ENCODE results near the gene PXK.

The PXK gene

DNA sequence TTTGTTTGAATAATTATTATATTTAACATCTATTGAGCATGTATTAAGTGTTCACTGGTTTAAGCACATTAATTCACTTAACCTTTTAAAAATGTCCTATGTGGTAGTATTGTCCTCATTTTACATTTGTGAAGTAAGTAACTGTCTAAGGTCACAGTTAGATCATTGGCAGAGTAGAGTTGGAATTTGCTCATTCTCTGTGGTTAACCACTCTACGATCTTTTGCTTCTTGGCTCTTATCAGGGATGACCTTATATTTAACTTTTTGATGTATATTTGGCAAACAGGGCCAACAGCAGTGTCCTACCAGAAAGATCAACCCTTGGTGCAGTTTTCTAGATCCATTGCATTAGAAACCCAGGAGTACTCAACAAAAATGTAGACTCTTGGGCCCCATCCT lies 34.0 kb downstream of the PXK start:
- TF ChIP-seq, protein P1, sequence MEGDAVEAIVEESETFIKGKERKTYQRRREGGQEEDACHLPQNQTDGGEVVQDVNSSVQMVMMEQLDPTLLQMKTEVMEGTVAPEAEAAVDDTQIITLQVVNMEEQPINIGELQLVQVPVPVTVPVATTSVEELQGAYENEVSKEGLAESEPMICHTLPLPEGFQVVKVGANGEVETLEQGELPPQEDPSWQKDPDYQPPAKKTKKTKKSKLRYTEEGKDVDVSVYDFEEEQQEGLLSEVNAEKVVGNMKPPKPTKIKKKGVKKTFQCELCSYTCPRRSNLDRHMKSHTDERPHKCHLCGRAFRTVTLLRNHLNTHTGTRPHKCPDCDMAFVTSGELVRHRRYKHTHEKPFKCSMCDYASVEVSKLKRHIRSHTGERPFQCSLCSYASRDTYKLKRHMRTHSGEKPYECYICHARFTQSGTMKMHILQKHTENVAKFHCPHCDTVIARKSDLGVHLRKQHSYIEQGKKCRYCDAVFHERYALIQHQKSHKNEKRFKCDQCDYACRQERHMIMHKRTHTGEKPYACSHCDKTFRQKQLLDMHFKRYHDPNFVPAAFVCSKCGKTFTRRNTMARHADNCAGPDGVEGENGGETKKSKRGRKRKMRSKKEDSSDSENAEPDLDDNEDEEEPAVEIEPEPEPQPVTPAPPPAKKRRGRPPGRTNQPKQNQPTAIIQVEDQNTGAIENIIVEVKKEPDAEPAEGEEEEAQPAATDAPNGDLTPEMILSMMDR (IDR thresholded peaks at IDR 0.05; ENCODE audit: control insufficient read depth, extremely low read depth, insufficient read depth), result no peak
- no peak overlapping the region for H3K4me3 ChIP-seq (ENCODE audit: low read depth, low read length)
- DNase-seq (ENCODE audit: low read depth), result no peak

DNA sequence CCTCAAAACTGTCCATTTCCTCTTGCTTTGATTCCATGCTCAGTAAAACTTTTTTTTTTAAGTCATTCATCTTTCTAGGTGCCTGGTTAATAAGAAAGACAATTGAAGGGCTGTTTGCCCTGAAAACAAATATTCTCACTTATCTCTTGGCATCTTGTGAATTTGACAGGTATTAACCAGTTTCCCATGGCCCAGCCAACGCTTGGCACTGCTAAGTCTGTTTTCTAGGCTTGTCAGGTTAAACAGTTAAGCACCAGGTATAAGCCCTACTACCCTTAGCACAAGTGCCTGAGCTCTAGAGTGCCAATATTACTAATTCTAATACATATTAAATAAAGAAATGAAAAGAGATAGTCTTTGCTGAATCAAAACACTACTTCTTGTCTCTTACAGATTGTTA lies 36.3 kb downstream of the PXK start:
- no peak for DNase-seq (ENCODE audit: low read depth)
- TF ChIP-seq, protein P1 (IDR thresholded peaks at IDR 0.05; ENCODE audit: control insufficient read depth, extremely low read depth, insufficient read depth), result no peak
- no peak overlapping the region for H3K4me3 ChIP-seq (ENCODE audit: low read depth, low read length)

DNA sequence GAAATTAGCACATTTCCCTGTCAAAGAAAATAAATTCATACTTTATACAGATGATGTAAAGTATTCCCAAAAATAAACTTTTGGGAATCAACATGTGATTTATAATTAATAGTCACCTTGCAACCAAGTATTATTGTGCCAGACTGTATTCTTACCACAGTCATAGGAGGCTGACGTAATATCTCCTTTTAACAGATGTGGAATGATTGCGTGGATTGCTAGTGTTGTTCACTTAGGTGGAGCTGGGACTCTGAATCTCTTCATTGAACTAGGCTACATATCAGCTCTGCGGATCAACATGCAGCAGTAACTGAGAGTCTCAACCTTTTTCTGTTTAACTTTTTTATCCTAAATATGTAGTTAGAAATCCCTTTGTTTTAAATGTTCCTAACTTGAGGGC lies 37.2 kb downstream of the PXK start:
- no peak overlapping the region for H3K4me3 ChIP-seq (ENCODE audit: low read depth, low read length)
- DNase-seq (ENCODE audit: low read depth), result no peak
- TF ChIP-seq, protein P1 (IDR thresholded peaks at IDR 0.05; ENCODE audit: control insufficient read depth, extremely low read depth, insufficient read depth), result no peak

DNA sequence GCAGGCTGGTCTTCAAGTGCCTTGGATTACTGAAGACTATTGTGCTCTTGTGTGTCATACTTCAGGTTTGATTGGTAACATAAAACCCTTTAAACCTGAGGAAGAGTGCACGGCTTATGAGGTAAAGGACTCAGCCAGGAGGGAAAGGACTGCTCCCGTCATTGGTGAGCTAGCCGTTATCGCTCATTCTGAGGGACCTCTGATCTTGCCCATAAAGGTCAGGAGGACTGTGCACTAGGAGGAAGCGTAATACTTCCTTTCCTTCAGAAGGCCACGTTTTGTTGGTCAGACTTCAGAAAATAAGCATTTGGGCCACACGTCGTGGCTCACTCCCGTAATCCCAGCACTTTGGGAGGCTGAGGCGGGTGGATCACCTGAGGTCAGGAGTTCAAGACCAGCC lies 37.7 kb downstream of the PXK start:
- TF ChIP-seq, protein P1 (IDR thresholded peaks at IDR 0.05; ENCODE audit: control insufficient read depth, extremely low read depth, insufficient read depth), result no peak
- DNase-seq (ENCODE audit: low read depth), result no peak
- no peak overlapping the region for H3K4me3 ChIP-seq (ENCODE audit: low read depth, low read length)

DNA sequence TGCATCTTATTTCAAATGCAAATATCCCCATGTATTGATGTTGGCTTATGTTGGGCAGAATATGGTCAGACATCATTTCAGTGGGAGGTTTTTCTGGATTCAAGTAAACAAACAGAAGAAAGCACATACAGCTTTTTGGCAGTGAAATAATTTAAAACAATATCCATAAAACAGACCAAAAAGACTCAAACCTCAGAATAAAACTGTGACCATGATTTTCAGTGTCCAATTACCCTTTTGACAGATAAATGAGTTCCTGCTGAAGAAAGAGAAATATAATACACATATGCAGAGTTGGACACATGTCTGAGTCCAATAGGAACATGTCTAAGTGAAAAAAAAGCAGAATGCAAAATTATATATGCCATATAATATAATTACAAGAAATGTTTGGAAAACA lies 39.1 kb downstream of the PXK start:
- TF ChIP-seq, protein P1 (IDR thresholded peaks at IDR 0.05; ENCODE audit: control insufficient read depth, extremely low read depth, insufficient read depth), result no peak
- no peak for DNase-seq (ENCODE audit: low read depth)
- no peak overlapping the region for H3K4me3 ChIP-seq (ENCODE audit: low read depth, low read length)

DNA sequence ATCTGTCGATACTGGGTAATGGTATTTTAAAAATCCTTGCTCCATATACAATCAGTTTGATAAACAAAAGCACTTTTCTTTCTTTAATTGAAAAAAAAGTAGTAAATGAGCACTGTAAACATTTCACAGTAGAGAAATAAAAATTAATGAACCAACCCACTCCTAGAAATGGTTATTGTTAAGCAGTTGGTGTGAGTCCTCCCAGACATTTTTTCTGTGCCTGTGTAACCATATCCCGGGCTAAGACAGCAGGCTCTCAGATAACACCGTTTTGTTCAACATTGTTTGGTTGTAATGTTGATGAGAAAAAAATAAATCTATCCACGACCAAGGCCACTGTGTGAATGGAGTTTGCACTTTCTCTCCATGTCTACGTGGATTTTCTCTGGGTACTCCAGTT lies 42.6 kb downstream of the PXK start:
- no peak overlapping the region for H3K4me3 ChIP-seq (ENCODE audit: low read depth, low read length)
- TF ChIP-seq, protein P1 (IDR thresholded peaks at IDR 0.05; ENCODE audit: control insufficient read depth, extremely low read depth, insufficient read depth), result no peak
- no peak for DNase-seq (ENCODE audit: low read depth)

DNA sequence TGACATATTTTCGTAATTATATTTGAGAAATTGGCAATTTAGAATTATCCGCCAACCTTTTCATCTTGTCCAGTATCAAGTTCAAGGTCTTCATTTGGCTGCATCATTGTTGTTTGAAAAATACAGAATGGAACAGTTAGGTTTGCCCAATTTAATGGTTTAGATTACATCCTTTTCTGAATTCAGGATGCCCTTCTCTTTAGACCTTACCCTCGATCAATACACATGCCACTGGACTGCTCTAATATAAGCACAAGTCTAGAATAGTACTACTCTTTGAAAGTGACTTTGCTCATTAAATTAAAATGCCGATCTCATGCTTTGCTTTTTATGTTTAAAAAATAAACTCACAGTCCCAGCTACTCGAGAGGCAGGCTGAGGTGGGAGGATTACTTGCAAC lies 44.5 kb downstream of the PXK start:
- no peak for DNase-seq (ENCODE audit: low read depth)
- no peak overlapping the region for H3K4me3 ChIP-seq (ENCODE audit: low read depth, low read length)
- TF ChIP-seq, protein P1 (IDR thresholded peaks at IDR 0.05; ENCODE audit: control insufficient read depth, extremely low read depth, insufficient read depth), result no peak

All from LNCaP clone FGC (cell line).